ENCODE data around the gene ESPL1.

DNA sequence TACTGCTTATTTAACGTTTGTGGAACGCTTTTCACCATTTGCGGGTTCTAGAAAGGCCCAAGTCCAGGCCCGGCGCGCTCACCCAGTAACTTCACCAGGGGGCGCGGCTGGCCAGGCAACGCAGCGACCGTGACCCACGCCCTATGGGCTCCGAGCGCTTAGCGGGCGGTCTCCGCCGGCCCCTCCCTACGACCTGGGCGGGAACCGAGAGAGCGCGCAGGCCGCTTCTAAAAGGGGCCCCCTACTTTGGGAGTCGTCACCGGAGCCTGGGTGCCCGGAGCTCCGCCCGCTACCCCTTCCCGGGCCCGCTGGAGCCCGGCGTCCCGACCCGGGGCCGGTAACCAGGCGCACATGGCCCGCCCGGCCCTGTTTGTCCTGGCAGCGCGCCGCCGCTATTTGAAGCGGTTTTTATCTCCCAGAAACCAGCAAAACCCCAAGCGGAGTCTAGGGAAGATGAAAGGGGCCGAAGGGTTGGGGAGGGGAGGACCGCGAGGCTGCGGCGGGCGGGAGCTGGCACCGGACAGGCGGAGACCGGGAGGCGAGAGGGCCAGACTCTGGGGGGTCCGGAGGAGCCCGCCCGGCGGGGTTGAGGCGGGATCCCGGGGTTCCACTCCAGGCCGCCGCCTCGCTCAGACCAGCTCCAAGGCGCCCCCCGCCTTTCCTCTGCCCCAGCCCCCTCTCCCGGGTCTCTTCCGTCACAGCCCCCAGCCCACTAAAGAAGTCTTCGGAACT is 56.8 kb downstream of the ESPL1 start:
- TF ChIP-seq POLR2A (IDR thresholded peaks at IDR 0.05): no peak
- TF ChIP-seq, protein P1, sequence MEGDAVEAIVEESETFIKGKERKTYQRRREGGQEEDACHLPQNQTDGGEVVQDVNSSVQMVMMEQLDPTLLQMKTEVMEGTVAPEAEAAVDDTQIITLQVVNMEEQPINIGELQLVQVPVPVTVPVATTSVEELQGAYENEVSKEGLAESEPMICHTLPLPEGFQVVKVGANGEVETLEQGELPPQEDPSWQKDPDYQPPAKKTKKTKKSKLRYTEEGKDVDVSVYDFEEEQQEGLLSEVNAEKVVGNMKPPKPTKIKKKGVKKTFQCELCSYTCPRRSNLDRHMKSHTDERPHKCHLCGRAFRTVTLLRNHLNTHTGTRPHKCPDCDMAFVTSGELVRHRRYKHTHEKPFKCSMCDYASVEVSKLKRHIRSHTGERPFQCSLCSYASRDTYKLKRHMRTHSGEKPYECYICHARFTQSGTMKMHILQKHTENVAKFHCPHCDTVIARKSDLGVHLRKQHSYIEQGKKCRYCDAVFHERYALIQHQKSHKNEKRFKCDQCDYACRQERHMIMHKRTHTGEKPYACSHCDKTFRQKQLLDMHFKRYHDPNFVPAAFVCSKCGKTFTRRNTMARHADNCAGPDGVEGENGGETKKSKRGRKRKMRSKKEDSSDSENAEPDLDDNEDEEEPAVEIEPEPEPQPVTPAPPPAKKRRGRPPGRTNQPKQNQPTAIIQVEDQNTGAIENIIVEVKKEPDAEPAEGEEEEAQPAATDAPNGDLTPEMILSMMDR (IDR thresholded peaks at IDR 0.05): peak; percentile 55 to 85 (median 76)
